NOMO-1 (cell line): Measurements from ENCODE around the gene RACK1.

ENCODE experiments used
- DNase-seq, 2 experiments: peaks; one replicate each; lab custom pipeline; 2025; ENCODE audit not compliant: unreplicated experiment in 2 of 2; lab: John Stamatoyannopoulos, UW

RACK1 gene

DNA sequence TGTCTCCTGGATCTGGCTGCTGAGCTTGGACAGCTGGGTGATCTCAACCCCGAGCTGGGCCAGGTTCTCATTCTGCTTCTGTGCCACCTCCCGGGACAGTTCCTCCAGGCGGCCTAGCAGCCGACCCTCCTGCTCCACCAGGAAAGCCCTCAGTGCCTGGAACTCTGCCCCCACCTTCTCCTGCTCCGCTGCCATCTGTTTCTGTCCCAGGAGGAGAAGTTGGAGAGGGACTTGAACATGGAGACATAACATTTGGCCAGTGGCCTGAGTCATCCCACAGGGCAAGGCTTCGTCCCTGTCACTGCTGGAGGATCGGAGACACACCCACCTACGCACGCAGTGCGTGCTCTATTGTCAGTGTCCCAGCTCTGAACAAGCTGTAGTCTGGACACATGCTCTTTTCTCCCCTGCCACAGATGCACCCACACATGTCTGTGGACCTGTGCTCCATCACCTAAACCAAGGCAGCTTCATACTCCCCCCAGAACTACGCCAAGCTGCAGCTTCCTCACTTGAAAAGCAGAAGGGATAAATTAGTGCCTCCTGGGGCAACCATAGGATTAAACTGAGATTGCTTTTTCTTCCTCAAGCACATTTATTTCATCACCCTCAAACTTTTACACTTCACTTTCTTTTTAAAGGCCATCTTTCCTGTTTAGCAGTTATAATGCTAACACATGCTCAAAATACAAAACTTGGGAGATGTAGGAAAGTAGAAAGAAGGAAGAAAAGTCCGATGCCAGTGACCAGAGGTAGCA is 43.6 kb downstream of the RACK1 start:
- no peak for DNase-seq

- no peak for DNase-seq
These were observed 44.7 kb downstream of the RACK1 start for GRCh38 chr5:181198905-181199519.

DNA sequence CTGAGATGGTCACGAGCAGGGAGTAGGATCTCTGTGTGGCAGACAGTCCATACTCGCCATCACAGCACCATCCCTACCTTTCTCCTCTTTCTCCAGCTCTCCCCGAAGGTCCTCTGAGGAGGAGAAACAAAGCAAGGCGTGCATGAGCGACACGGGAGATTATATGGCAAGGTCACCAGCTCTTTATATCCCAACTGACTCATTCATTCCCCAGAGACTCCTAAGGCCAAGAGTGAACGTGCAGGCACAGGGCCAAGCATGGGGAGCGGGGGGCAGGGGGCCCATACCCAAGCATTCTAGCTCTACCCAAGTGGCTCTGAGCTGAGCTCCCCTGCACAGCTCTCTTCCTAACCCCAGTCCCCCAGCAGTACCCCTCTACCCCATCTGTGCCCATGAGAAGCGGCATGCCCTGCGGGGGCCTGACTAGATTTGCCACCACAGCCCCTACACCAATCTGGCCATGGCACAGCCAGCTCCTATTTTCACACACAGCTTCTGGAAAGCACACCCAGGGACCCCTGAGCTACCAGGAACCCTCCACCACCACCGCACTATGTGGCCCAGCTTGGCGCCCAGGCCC is 45.5 kb downstream of the RACK1 start:
- no peak for DNase-seq

DNA sequence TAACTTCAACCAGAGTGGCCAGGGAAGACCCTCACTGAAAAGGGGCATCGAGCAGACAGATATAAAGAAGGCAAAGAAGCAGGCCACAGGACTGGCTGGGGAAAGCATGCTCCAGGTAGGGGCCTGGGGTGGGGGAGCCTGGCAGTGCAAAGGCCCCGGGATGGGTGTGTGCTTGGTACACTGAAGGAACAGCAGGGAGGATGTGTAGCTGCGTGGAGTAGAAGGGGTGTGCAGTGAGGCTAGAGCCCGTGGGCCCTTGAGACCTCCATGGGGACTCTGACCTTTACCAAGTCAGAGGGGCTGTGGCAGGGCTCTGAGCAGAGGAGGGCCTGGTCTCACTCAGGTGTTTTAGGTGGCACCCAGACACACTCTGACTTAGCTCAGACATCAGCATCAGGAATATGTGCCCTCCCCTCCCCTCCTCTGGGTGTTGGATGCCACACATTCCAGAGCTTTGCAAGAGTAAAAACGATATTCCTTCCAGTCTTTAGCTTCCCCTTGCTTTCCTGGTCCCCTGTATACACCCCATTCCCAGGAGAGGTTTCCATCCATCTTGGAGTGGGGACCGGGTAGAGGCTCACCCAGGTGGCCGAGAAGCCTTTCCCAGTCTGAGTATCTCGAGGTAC is 46.3 kb downstream of the RACK1 start:
- DNase-seq: no peak

DNA sequence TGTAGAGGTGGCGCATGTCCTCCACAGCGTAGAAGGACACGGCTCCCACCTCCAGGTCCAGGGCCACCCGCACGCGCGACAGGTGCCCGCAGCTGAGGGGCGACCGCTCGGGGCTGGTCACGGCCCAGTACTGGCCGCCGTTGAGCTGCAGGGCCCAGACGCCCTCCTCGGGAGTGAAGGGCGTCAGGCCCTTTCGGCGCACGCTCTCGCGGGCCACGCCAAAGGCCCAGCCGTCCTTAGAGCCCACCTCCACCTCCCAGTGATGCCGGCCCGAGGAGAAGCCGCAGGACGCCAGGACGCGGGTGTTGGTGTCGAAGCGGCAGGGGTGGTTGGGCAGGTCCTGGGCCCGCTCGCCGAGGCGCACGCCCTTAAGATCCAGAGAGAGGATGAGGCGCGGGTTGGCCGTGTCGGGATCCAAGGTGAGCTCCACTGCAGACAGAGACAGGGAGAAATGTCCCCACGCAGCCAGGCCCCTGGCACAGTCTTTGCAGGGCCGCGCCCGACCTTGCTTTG is 48.4 kb downstream of the RACK1 start:
- no peak for DNase-seq

- DNase-seq: no peak
These were observed 49.0 kb downstream of the RACK1 start for GRCh38 chr5:181194489-181195248.

DNA sequence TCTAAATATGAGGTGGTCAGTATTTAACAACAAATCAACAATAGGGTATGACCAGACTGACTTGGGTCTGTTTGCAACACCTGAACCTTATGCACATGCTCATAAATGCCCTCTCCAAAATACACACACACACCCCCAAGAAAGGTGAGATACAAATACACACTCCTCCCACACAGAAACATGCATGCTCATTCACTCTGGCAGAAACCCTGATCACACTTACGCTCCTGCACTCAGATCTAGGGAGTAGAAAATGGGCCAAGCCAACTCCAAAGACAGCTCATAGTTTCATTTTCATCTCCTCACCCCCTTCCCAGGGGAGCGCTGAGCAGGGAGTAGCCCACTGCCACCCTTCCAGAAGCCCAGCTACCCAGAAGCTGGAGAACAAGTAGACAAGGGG is 50.0 kb downstream of the RACK1 start:
- DNase-seq: no peak

DNA sequence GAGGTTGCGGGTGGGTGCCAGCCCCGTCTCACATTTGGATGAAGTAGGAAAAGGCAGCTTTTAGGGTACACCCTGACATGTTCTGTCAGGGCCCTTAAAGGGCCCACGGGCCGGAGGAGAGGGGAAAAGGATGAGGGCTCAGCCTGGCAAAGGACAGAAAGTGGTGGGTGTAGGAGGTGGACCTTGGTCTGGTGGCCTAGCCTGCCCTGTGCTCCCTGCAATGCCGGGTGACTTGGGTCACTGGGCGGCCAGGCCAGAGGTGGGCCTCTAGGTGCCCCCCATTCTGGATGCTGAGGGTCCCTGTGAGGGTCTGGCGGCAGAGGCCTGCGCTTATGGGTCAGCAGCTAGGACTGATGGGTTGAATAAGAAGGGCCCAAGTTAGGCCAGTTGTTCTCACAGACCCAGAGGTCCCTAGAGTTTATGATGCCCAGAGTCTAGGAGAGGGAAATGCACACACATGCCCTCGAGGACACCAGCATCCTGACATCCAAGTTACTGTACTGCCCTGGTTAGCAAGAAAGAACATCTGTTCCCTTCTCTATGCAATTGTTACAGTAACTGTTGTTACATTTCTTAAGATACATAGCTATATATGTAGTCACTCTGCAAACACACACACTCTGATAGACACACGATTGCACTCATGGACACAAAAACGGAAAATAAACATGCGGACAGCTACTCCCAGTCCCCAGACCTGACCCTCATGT is 51.2 kb downstream of the RACK1 start:
- DNase-seq: no peak

DNA sequence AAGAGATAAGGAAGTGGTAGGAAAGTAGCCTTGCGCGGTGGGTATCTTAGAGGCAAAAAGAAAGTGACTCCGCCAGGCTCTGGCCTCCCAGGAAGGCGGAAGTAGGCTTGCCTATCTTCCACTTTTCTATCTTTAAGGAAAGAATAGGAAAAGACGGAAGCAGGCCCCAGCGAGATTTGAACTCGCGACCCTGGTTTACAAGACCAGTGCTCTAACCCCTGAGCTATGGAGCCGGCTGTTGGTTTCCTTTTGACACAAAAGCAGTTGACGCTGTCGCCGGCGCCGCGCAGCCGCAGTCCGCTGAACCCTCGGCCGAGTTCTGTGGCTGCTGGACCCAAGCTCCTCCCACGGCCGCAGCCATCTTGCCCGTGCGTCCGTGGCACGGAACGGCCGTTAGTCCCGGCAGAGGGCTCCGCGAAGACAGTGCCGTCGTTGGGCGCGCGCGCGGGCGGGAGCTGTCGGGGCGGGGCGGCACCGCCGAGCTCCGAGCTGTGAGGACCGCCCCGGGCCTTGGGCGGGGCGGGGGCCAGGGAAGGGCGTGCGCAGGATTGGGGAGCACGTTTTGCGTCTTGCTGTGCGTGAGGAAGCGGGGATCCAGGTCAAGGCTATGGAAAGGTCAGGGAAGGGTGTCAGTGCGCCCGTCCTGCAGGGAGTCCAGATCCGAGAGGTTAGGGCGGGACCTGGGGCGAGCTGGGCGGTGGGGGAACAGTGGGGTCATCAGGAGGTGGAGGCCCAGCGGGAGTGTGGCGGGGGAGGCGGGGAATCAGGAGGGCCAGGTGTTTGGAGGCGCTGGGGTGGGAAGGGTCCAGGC is 52.0 kb downstream of the RACK1 start:
- DNase-seq: no peak

DNA sequence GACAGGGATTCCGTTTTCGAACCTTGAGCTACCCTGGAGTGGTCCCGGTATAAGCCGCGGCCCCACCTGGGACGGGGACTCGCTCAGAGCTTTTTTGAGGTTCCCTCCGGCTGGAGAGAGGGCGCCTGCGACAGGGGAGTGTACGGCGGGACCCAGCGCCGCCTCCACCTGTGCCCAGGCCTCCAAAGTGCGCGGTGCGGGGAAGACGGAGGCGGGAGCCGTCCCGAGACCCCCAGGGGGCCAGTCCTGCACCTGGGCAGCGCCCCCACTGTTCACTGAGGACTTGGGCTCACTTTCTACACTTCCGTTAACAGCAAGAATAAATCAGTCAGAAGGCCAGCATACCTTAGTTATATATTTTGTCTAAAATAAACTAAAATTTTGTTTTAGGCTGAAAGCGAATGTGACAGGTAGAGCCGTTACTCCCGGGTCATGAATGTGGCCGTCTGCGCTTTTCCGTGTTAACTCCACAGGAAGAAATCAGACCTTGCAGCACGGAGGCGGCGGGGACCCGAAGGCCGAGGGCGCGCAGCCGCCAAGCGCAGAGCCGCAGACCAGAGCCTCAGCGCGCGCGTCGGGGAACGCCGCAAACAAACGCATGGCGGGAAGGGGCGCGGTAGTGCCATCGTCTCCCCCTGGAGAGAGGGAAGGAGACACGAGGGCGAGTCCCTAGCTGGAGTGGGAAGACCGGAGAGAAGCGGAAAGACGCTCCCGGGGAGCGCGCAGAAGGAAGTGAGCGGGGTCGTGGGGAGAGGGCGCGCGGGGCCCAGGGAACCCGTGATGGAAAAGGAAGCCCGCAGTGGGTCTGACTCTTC is 52.8 kb downstream of the RACK1 start:
- DNase-seq: no peak

- DNase-seq: no peak
These were observed 53.6 kb downstream of the RACK1 start for GRCh38 chr5:181189962-181190710.

- no peak for DNase-seq
These were observed 54.2 kb downstream of the RACK1 start for GRCh38 chr5:181189363-181189961.

- DNase-seq: no peak
These were observed 54.9 kb downstream of the RACK1 start for GRCh38 chr5:181188700-181189362.

GRCh38 chr5:181187500-181188213 is 56.0 kb downstream of the RACK1 start:
- no peak for DNase-seq

- no peak for DNase-seq
These were observed 56.7 kb downstream of the RACK1 start for GRCh38 chr5:181186986-181187499.
